K562 (cell line): ENCODE results near the gene PODN. TPM values are rescaled to one million over a fixed set of nuclear protein-coding genes. Genes with fewer than 3 reads are reported as not detected.

ENCODE experiments used
- CHCHD3 ChIP-seq: fragments of 250-450 bp; sonication (Bioruptor Pico); IDR thresholded peaks from 2 replicates; pipeline ENCODE4 v2.1.2; 2022; ENCODE audit warnings: mild to moderate bottlenecking
- CXXC5 ChIP-seq: fragments of 250-450 bp; sonication (Bioruptor Pico); IDR thresholded peaks from 2 replicates; pipeline ENCODE4 v1.8.0; 2022; ENCODE audit warnings: inconsistent platforms, mild to moderate bottlenecking, moderate library complexity
- JUND ChIP-seq, 2 experiments: IDR thresholded peaks; 2 replicates in 1 of 2; 3 replicates in 1 of 2; pipeline ENCODE4 v1.6.1; 2011; ENCODE audit warnings: borderline replicate concordance in 2 of 2, low read depth in 2 of 2, low read length in 2 of 2, improper control_type of control experiment in 1 of 2, missing biosample characterization in 1 of 2, missing genetic modification characterization in 1 of 2, missing genetic modification reagents in 1 of 2
- KHSRP ChIP-seq: fragments of 450-650 bp; IDR thresholded peaks from 2 replicates; pipeline ENCODE4 v1.6.1; 2017
- POLR3G ChIP-seq: IDR thresholded peaks from 2 replicates; pipeline ENCODE4 v1.6.1; 2011; ENCODE audit not compliant: insufficient read length, insufficient replicate concordance; ENCODE audit errors: extremely low read depth
- RCOR1 ChIP-seq, 2 experiments: IDR thresholded peaks; 2 replicates each; pipeline ENCODE4 v1.6.1; 2012; ENCODE audit warnings: low read depth in 2 of 2, low read length in 2 of 2, borderline replicate concordance in 1 of 2, improper control_type of control experiment in 1 of 2
- SMARCC2 ChIP-seq: fragments of 450-650 bp; IDR thresholded peaks from 2 replicates; pipeline ENCODE4 v1.6.1; 2017; ENCODE audit warnings: antibody characterized with exemption, moderate library complexity, mild to moderate bottlenecking, low read depth
- TEAD1 ChIP-seq, 2 experiments: fragments of 450-650 bp in 1 of 2; sonication (generic) in 1 of 2; formaldehyde crosslinking; IDR thresholded peaks; 2 replicates each; pipeline versions ENCODE4 v1.4.0 to v1.8.0; 2020 to 2022; ENCODE audit warnings: mild to moderate bottlenecking in 2 of 2, missing genetic modification reagents in 1 of 2
- TEAD4 ChIP-seq, 2 experiments: sonication (generic) in 1 of 2; formaldehyde crosslinking in 1 of 2; IDR thresholded peaks; 2 replicates each; pipeline versions ENCODE4 v1.6.1 to v1.8.0; 2012 to 2022; ENCODE audit warnings: borderline replicate concordance in 1 of 2, inconsistent platforms in 1 of 2, low read length in 1 of 2, mild to moderate bottlenecking in 1 of 2, missing genetic modification reagents in 1 of 2
- ZBTB49 ChIP-seq: sonication (generic); formaldehyde crosslinking; IDR thresholded peaks from 2 replicates; pipeline ENCODE4 v1.8.0; 2022; ENCODE audit warnings: missing genetic modification reagents, mild to moderate bottlenecking, borderline replicate concordance
- ZFX ChIP-seq: sonication (generic); formaldehyde crosslinking; IDR thresholded peaks from 2 replicates; pipeline ENCODE4 v1.8.0; 2022; ENCODE audit warnings: mild to moderate bottlenecking, missing genetic modification reagents, moderate library complexity
- polyA plus RNA-seq, 8 experiments: library from polyadenylated mRNA; depleted of rRNA in 4 of 8; stranded (reverse) in 5 of 8; unstranded in 3 of 8; fragments of >200 nt; fragmentation: Nextera tagmentation in 2 of 8; fragmentation: Illumina TruSeq in 1 of 8; extraction: Ambion mirVana in 2 of 8; extraction: Trizol in 1 of 8; gene quantifications; 2 replicates each; pipeline versions ENCODE4 v1.2.1 to v1.2.3, GENCODE V29; 2011 to 2014; ENCODE audit warnings: inconsistent platforms in 1 of 8, missing spikeins in 1 of 8
- total RNA-seq, 7 experiments: library from RNA; depleted of rRNA in 6 of 7; stranded (reverse); fragments of >200 nt in 6 of 7; fragmentation: Illumina TruSeq in 2 of 7; extraction: Trizol in 2 of 7; gene quantifications; 2 replicates each; pipeline versions ENCODE4 v1.2.1 to v1.2.3, GENCODE V29; 2011 to 2021; ENCODE audit warnings: low replicate concordance in 1 of 7

PODN gene
- total and polyA plus RNA-seq, 9 of the 15 experiments (the other 6 are each of a cell fraction or from before 2014, with no cell fraction given) = not detected

- peak; percentile 18; the same call in 1 of the 2 replicates for TF ChIP-seq JUND (IDR thresholded peaks at IDR 0.05; ENCODE audit: borderline replicate concordance, low read depth, low read length)
- peak; percentile 59; the same call in 1 of the 3 replicates for TF ChIP-seq JUND (tag; IDR thresholded peaks at IDR 0.05; ENCODE audit: borderline replicate concordance, low read depth, low read length)
- TF ChIP-seq ZBTB49 = no peak
- TF ChIP-seq ZFX (CRISPR knock-in tag) = peak; percentile 46
- TF ChIP-seq TEAD4 (IDR thresholded peaks at IDR 0.05; ENCODE audit: low read length) = no peak
- TF ChIP-seq TEAD4 (CRISPR knock-in tag; IDR thresholded peaks at IDR 0.05; ENCODE audit: borderline replicate concordance) = no peak
- TF ChIP-seq KHSRP = no peak
- TF ChIP-seq POLR3G = no peak
- no peak for TF ChIP-seq CHCHD3 (CRISPR knock-in tag)
- peak; percentile 40 for TF ChIP-seq CXXC5
- TF ChIP-seq SMARCC2 = no peak
- TF ChIP-seq RCOR1 (IDR thresholded peaks at IDR 0.05; ENCODE audit: borderline replicate concordance in 1 of 2, low read depth in 2 of 2, low read length in 2 of 2) = no peak
- TF ChIP-seq TEAD1 (CRISPR knock-in tag; IDR thresholded peaks at IDR 0.05) = peak in 1 of 2 experiments; percentile 9; a peak in 1 of 4 replicates
Observed at GRCh38 chr1:53046930-53047329, 15.1 kb upstream of the PODN start (continued).
